Measurements from ENCODE around the gene C1QTNF4. TPM values are rescaled to one million over a fixed set of nuclear protein-coding genes. Genes with fewer than 3 reads are reported as not detected.
A peak's percentile ranks its signal among the peaks of the same experiment; 100 is the strongest.

The C1QTNF4 gene
- total and polyA plus RNA-seq, 2 of the 13 experiments (the other 11 are each of a cell fraction or from before 2014, with no cell fraction given), result not detected

GRCh38 chr11:47565340-47566148 lies 28.7 kb downstream of the C1QTNF4 start, which contains the start of gene PTPMT1 (continued):
- TF ChIP-seq RARA (CRISPR knock-in tag; IDR thresholded peaks at IDR 0.05) (peak; percentile 47), PRPF4 (IDR thresholded peaks at IDR 0.05; ENCODE audit: low read depth, low read length, poor library complexity, severe bottlenecking) (no peak), ZNF207 (IDR thresholded peaks at IDR 0.05; ENCODE audit: borderline replicate concordance) (no peak), SALL1 (CRISPR knock-in tag; IDR thresholded peaks at IDR 0.05) (peak; percentile 80), RFX5 (IDR thresholded peaks at IDR 0.05; ENCODE audit: low read depth, low read length) (no peak), GRHL1 (CRISPR knock-in tag; conservative IDR thresholded peaks at IDR 0.05) (no peak), SP2 (CRISPR knock-in tag; IDR thresholded peaks at IDR 0.05) (no peak), STAT5B (CRISPR knock-in tag; IDR thresholded peaks at IDR 0.05) (0 out of 2 replicates have a peak, but pooled peaks have one; percentile 18), ZNF276 (CRISPR knock-in tag; IDR thresholded peaks at IDR 0.05; ENCODE audit: low read depth) (no peak), ZFY (CRISPR knock-in tag; IDR thresholded peaks at IDR 0.05) (peak; percentile 98), RBFOX2 (IDR thresholded peaks at IDR 0.05; ENCODE audit: low read depth, low read length) (peak; percentile 93), TAF15 (IDR thresholded peaks at IDR 0.05; ENCODE audit: low read depth, low read length, poor library complexity, severe bottlenecking) (no peak), PRDM15 (CRISPR knock-in tag; IDR thresholded peaks at IDR 0.05) (peak; percentile 88), ZBTB44 (CRISPR knock-in tag; IDR thresholded peaks at IDR 0.05) (0 out of 2 replicates have a peak, but pooled peaks have one; percentile 16), GTF3A (CRISPR knock-in tag; conservative IDR thresholded peaks at IDR 0.05) (no peak), ZNF329 (CRISPR knock-in tag; IDR thresholded peaks at IDR 0.05; ENCODE audit: low read depth) (no peak), ATF6 (CRISPR knock-in tag; conservative IDR thresholded peaks at IDR 0.05) (no peak), NFIC (IDR thresholded peaks at IDR 0.05; ENCODE audit: low read length) (no peak)
